HepG2 (cell line): ENCODE results near the gene CHST4. TPM values are rescaled to one million over a fixed set of nuclear protein-coding genes. Genes with fewer than 3 reads are reported as not detected.

Experiments used
- AKAP8 ChIP-seq: sonication (generic); formaldehyde crosslinking; IDR thresholded peaks from 2 replicates; pipeline ENCODE4 v1.5.1; 2020; ENCODE audit warnings: mild to moderate bottlenecking, missing genetic modification reagents
- CC2D1A ChIP-seq: sonication (generic); formaldehyde crosslinking; IDR thresholded peaks from 2 replicates; pipeline ENCODE4 v1.8.1; 2023; ENCODE audit warnings: mild to moderate bottlenecking, missing genetic modification reagents
- ETV6 ChIP-seq: sonication (generic); formaldehyde crosslinking; conservative IDR thresholded peaks from 2 replicates; pipeline ENCODE4 v1.4.0; 2020; ENCODE audit warnings: missing genetic modification reagents
- GPN1 ChIP-seq: sonication (generic); formaldehyde crosslinking; IDR thresholded peaks from 2 replicates; pipeline ENCODE4 v1.5.1; 2020; ENCODE audit warnings: missing genetic modification reagents, borderline replicate concordance
- NFIB ChIP-seq: sonication (generic); formaldehyde crosslinking; IDR thresholded peaks from 2 replicates; pipeline ENCODE4 v1.9.0; 2021; ENCODE audit warnings: missing genetic modification reagents, mild to moderate bottlenecking, borderline replicate concordance
- POLR2AphosphoS2 ChIP-seq: IDR thresholded peaks from 2 replicates; pipeline ENCODE4 v1.6.1; 2011; ENCODE audit warnings: low read depth, low read length, improper control_type of control experiment
- RFX3 ChIP-seq: IDR thresholded peaks from 2 replicates; pipeline ENCODE4 v1.6.1; 2016; ENCODE audit warnings: missing biosample characterization, missing genetic modification reagents
- RFX5 ChIP-seq: IDR thresholded peaks from 2 replicates; pipeline ENCODE4 v1.6.1; 2011; ENCODE audit warnings: low read depth, low read length, improper control_type of control experiment
- SIX4 ChIP-seq: sonication (generic); formaldehyde crosslinking; IDR thresholded peaks from 2 replicates; pipeline ENCODE4 v1.4.0; 2020; ENCODE audit warnings: missing genetic modification reagents
- SMAD3 ChIP-seq: sonication (generic); formaldehyde crosslinking; IDR thresholded peaks from 2 replicates; pipeline ENCODE4 v1.4.0; 2020; ENCODE audit warnings: missing genetic modification reagents
- STAT5B ChIP-seq: sonication (generic); formaldehyde crosslinking; IDR thresholded peaks from 2 replicates; pipeline ENCODE4 v1.4.0; 2020; ENCODE audit warnings: missing genetic modification reagents
- THYN1 ChIP-seq: sonication (generic); formaldehyde crosslinking; IDR thresholded peaks from 2 replicates; pipeline ENCODE4 v1.8.1; 2023; ENCODE audit warnings: low read depth, mild to moderate bottlenecking, moderate library complexity, missing genetic modification reagents, borderline replicate concordance
- ZNF205 ChIP-seq: IDR thresholded peaks from 2 replicates; pipeline ENCODE4 v1.6.1; 2018; ENCODE audit warnings: missing biosample characterization, missing genetic modification reagents
- ZNF256 ChIP-seq: sonication (generic); formaldehyde crosslinking; conservative IDR thresholded peaks from 2 replicates; pipeline ENCODE4 v1.4.0; 2020; ENCODE audit warnings: missing genetic modification reagents
- ZNF468 ChIP-seq: sonication (generic); formaldehyde crosslinking; IDR thresholded peaks from 2 replicates; pipeline ENCODE4 v1.8.0; 2022; ENCODE audit warnings: mild to moderate bottlenecking, moderate library complexity, missing genetic modification reagents
- ZNF737 ChIP-seq: sonication (generic); formaldehyde crosslinking; IDR thresholded peaks from 2 replicates; pipeline ENCODE4 v1.5.0; 2020; ENCODE audit warnings: missing genetic modification reagents, mild to moderate bottlenecking, borderline replicate concordance
- ZNF75D ChIP-seq: sonication (generic); formaldehyde crosslinking; IDR thresholded peaks from 2 replicates; pipeline ENCODE4 v1.8.1; 2023; ENCODE audit warnings: missing genetic modification reagents, mild to moderate bottlenecking, borderline replicate concordance
- ZNF766 ChIP-seq: sonication (generic); formaldehyde crosslinking; IDR thresholded peaks from 2 replicates; pipeline ENCODE4 v1.5.0; 2020; ENCODE audit warnings: missing genetic modification reagents, borderline replicate concordance
- ZNF775 ChIP-seq: sonication (generic); formaldehyde crosslinking; IDR thresholded peaks from 2 replicates; pipeline ENCODE4 v1.4.0; 2020; ENCODE audit warnings: missing genetic modification reagents, mild to moderate bottlenecking, moderate library complexity, borderline replicate concordance
- polyA plus RNA-seq, 8 experiments: library from polyadenylated mRNA; depleted of rRNA in 3 of 8; stranded (reverse) in 7 of 8; unstranded in 1 of 8; fragments of >200 nt; fragmentation: Illumina TruSeq in 4 of 8; extraction: Trizol in 4 of 8; gene quantifications; 2 replicates each; pipeline versions ENCODE4 v1.2.1 to v1.2.3, GENCODE V29; 2011 to 2016; ENCODE audit warnings: low read depth in 4 of 8, missing spikeins in 1 of 8, mixed read lengths in 1 of 8; ENCODE audit not compliant: insufficient read depth in 1 of 8
- total RNA-seq, 5 experiments: library from RNA; depleted of rRNA; stranded (reverse); fragments of >200 nt; fragmentation: Illumina TruSeq; extraction: Trizol; gene quantifications; 2 replicates each; pipeline ENCODE4 v1.2.3, GENCODE V29; 2016; ENCODE audit warnings: low read depth in 1 of 5
- TF ChIP-seq, protein P1 (sequence below): sonication (generic); formaldehyde crosslinking; IDR thresholded peaks from 2 replicates; pipeline ENCODE4 v1.5.0; 2020; ENCODE audit warnings: mild to moderate bottlenecking, missing genetic modification reagents
- TF ChIP-seq, protein P2 (sequence below): sonication (generic); formaldehyde crosslinking; IDR thresholded peaks from 2 replicates; pipeline ENCODE4 v1.9.0; 2021; ENCODE audit warnings: missing genetic modification reagents, borderline replicate concordance
- TF ChIP-seq, protein P3 (sequence below): IDR thresholded peaks from 2 replicates; pipeline ENCODE4 v1.6.1; 2012; ENCODE audit warnings: low read depth, low read length, improper control_type of control experiment
- TF ChIP-seq, protein P4 (sequence below): sonication (generic); formaldehyde crosslinking; IDR thresholded peaks from 2 replicates; pipeline ENCODE4 v1.4.0; 2020; ENCODE audit warnings: missing genetic modification reagents, borderline replicate concordance
- TF ChIP-seq, protein P5 (sequence below): IDR thresholded peaks from 2 replicates; pipeline ENCODE4 v1.6.1; 2018; ENCODE audit warnings: missing genetic modification reagents, mild to moderate bottlenecking, missing compliant biosample characterization

Gene CHST4
- total and polyA plus RNA-seq, 2 of the 13 experiments (the other 11 are each of a cell fraction or from before 2014, with no cell fraction given): not detected

DNA sequence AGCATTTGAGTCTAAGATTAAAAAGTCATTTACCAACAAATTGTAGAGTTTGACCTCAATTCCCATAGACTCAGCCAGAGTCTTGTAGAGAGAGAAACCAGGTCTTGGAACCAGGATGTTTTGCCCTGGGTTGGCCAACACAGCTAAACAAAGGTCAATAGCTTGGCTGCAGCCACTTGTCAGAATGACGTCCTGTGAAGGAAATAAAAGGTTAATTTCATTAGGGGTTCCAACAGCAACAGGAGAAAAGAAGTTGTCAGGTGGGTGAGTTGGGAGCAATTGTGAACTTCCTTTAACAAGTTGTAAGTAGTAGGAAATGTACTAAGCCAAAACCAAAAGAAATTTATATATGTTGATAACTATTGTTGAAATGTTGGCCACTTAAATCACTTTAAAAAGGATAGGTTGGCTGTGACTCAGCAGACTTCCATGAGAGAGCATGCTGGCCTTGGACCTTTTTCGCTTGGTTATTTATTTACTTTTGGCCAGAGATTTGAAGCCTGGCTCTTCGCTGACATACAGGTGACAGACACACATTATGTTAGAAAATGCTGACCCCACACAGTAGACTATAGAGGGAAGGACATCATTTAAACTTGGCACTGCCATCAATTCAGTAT is 46.4 kb downstream of the CHST4 start (continued):
- TF ChIP-seq ETV6 (CRISPR knock-in tag): no peak
- no peak for TF ChIP-seq THYN1 (CRISPR knock-in tag)
- no peak for TF ChIP-seq ZNF205
- TF ChIP-seq, protein P1, sequence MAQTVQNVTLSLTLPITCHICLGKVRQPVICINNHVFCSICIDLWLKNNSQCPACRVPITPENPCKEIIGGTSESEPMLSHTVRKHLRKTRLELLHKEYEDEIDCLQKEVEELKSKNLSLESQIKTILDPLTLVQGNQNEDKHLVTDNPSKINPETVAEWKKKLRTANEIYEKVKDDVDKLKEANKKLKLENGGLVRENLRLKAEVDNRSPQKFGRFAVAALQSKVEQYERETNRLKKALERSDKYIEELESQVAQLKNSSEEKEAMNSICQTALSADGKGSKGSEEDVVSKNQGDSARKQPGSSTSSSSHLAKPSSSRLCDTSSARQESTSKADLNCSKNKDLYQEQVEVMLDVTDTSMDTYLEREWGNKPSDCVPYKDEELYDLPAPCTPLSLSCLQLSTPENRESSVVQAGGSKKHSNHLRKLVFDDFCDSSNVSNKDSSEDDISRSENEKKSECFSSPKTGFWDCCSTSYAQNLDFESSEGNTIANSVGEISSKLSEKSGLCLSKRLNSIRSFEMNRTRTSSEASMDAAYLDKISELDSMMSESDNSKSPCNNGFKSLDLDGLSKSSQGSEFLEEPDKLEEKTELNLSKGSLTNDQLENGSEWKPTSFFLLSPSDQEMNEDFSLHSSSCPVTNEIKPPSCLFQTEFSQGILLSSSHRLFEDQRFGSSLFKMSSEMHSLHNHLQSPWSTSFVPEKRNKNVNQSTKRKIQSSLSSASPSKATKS (CRISPR knock-in tag): no peak
- TF ChIP-seq ZNF737 (CRISPR knock-in tag): no peak
- TF ChIP-seq POLR2AphosphoS2: no peak
- TF ChIP-seq, protein P2, sequence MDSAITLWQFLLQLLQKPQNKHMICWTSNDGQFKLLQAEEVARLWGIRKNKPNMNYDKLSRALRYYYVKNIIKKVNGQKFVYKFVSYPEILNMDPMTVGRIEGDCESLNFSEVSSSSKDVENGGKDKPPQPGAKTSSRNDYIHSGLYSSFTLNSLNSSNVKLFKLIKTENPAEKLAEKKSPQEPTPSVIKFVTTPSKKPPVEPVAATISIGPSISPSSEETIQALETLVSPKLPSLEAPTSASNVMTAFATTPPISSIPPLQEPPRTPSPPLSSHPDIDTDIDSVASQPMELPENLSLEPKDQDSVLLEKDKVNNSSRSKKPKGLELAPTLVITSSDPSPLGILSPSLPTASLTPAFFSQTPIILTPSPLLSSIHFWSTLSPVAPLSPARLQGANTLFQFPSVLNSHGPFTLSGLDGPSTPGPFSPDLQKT: no peak
- TF ChIP-seq GPN1 (CRISPR knock-in tag): no peak
- 0 out of 2 replicates have a peak, but pooled peaks have one; percentile 47 for TF ChIP-seq ZNF766 (CRISPR knock-in tag)
- TF ChIP-seq ZNF775: no peak
- TF ChIP-seq ZNF75D (CRISPR knock-in tag): no peak
- TF ChIP-seq, protein P3, sequence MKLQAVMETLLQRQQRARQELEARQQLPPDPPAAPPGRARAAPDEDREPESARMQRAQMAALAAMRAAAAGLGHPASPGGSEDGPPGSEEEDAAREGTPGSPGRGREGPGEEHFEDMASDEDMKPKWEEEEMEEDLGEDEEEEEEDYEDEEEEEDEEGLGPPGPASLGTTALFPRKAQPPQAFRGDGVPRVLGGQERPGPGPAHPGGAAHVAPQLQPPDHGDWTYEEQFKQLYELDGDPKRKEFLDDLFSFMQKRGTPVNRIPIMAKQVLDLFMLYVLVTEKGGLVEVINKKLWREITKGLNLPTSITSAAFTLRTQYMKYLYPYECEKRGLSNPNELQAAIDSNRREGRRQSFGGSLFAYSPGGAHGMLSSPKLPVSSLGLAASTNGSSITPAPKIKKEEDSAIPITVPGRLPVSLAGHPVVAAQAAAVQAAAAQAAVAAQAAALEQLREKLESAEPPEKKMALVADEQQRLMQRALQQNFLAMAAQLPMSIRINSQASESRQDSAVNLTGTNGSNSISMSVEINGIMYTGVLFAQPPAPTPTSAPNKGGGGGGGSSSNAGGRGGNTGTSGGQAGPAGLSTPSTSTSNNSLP: peak; percentile 77
- TF ChIP-seq ZNF256 (CRISPR knock-in tag): no peak
- TF ChIP-seq SMAD3 (CRISPR knock-in tag): peak; percentile 77
- TF ChIP-seq, protein P4, sequence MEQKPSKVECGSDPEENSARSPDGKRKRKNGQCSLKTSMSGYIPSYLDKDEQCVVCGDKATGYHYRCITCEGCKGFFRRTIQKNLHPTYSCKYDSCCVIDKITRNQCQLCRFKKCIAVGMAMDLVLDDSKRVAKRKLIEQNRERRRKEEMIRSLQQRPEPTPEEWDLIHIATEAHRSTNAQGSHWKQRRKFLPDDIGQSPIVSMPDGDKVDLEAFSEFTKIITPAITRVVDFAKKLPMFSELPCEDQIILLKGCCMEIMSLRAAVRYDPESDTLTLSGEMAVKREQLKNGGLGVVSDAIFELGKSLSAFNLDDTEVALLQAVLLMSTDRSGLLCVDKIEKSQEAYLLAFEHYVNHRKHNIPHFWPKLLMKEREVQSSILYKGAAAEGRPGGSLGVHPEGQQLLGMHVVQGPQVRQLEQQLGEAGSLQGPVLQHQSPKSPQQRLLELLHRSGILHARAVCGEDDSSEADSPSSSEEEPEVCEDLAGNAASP (CRISPR knock-in tag): peak; percentile 72; the same call in 1 of the 2 replicates
- TF ChIP-seq ZNF468 (CRISPR knock-in tag): no peak
- TF ChIP-seq AKAP8 (CRISPR knock-in tag): no peak
- TF ChIP-seq SIX4 (CRISPR knock-in tag): no peak; the same call in 1 of the 2 replicates
- TF ChIP-seq CC2D1A (CRISPR knock-in tag): no peak
- TF ChIP-seq NFIB: no peak
- no peak for TF ChIP-seq RFX5
- no peak for TF ChIP-seq STAT5B (CRISPR knock-in tag)
- TF ChIP-seq RFX3 (CRISPR knock-in tag): no peak
- TF ChIP-seq, protein P5, sequence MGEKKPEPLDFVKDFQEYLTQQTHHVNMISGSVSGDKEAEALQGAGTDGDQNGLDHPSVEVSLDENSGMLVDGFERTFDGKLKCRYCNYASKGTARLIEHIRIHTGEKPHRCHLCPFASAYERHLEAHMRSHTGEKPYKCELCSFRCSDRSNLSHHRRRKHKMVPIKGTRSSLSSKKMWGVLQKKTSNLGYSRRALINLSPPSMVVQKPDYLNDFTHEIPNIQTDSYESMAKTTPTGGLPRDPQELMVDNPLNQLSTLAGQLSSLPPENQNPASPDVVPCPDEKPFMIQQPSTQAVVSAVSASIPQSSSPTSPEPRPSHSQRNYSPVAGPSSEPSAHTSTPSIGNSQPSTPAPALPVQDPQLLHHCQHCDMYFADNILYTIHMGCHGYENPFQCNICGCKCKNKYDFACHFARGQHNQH: peak; percentile 74
